Activated gamma-delta T cell treated with anti-CD3 and anti-CD28 coated beads, Interleukin-2, amount 50 U/mL, for 16 hours (primary cell): ENCODE measurements around the gene SDHC.
"Not testable (repeated sequence)": the region's sequence is repeated elsewhere in the genome, so short reads cannot be mapped to it uniquely, and the experiment has no call there.

Experiments
- DNase-seq: peaks from one replicate; pipeline ENCODE4 v3.0.0-alpha.2; 2020; ENCODE audit warnings: low read depth

Gene SDHC

DNA sequence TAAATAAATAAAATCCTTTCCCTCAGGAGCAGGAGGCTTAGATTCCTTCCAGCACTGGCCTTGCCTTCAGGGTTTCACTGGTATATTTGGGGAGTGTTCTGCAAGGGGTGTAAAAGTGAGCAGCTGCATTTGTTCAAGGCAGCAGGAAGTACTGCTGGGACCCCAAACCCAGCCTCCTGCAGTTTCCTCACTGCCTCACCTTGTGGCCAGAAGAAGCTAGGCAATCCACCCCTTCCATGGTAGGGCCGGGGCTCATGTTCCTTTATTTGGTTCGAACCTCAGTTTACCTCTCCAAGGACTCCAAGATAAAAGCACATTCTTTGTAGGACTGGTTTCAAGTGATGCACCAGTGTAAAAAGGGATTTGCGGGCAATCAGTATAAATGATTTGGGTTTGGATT is 74.5 kb downstream of the SDHC start:
- no peak for DNase-seq

- not testable (repeated sequence) for DNase-seq
These were observed 75.0 kb downstream of the SDHC start for GRCh38 chr1:161389158-161389557.

GRCh38 chr1:161389691-161390558 is 75.7 kb downstream of the SDHC start:
- peak; percentile 89 for DNase-seq

GRCh38 chr1:161390559-161390858 is 76.3 kb downstream of the SDHC start:
- no peak for DNase-seq

GRCh38 chr1:161391136-161391535 is 77.0 kb downstream of the SDHC start:
- DNase-seq: not testable (repeated sequence)

DNA sequence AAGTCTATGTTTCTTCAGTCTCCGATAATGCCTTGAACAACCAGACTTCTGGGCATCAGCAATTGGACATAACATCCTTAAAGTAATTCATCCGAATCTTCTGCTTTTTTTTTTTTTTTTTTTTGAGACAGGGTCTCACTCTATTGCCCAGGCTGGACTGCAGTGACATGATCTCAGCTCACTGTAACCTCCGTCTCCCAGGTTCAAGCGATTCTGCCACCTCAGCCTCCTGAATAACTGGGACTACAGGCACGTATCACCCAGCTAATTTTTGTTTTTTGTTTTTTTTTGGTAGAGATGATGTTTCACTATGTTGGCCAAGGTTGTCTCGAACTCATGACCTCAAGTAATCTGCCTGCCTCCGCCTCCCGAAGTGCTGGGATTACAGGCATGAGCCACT is 77.4 kb downstream of the SDHC start:
- no peak for DNase-seq

DNA sequence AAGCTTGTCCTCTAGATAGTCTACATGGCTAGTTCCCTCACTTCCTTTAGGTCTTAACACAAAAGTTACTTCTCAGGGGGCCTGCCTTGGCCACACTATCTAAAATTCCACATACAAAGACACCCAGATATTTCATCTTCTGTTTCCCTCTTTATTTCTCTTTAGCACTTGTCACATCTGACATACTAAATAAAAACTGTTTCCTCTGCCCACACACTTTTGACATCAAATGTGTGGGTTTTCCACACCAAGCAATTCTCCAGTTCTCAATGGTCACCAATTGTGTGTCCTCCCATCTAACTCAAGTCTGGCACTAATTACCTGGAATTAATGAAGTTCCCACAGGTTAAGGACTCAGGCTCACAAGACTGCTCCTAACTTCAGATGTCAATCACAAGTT is 79.0 kb downstream of the SDHC start:
- no peak for DNase-seq

DNA sequence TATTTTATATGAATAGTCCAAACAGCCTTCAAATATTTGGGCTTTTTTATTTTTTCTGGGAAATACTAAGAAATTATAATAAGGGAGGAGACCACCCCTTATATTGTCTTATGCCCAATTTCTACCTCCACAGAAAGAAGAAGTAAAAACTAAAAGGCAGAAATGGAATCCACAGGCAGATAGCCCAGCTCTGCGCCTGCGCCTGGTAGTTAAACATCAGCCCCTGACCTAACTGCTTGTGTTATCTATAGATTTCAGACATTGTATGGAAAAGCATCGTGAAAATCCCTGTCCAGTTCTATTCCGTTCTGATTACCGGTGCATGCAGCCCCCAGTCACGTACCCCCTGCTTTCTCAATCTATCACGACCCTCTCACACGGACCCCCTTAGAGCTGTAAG is 82.9 kb downstream of the SDHC start:
- DNase-seq: not testable (repeated sequence)

GRCh38 chr1:161398900-161399256 is 84.7 kb downstream of the SDHC start:
- DNase-seq: no peak

DNA sequence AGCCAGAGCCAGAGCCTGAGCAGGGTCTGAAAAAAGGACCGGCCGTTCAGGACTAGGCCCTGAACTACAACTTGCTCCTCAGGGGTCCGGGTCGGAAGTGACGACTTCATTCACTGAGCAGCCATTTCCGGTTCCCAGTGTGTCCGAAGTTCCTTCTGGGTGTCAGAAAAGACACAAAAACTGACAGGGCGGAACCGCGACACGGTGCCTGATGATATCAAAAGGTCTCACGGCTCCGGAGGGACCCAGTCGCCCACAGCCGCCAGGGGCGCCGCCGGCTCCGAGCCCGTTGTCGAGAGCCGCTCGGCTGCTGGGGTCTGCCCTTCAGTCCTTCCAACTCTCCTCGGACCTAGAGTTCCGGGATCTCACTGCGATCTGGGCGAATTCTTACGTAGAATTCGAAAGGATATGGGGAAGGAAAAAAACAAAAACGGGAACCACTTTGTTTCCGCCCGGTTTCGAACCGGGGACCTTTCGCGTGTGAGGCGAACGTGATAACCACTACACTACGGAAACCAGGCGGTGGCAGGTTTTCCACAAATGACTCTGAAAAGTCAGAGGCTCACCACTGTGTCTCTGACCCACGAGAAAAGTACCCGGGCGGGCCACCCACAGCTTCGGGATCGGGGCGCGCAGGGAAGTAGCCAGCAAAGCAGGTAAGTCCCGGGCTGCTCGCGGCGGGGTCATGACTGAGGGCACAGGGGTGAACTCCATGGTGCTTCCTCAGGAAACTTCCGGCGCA is 85.2 kb downstream of the SDHC start:
- DNase-seq: peak; percentile 89

DNA sequence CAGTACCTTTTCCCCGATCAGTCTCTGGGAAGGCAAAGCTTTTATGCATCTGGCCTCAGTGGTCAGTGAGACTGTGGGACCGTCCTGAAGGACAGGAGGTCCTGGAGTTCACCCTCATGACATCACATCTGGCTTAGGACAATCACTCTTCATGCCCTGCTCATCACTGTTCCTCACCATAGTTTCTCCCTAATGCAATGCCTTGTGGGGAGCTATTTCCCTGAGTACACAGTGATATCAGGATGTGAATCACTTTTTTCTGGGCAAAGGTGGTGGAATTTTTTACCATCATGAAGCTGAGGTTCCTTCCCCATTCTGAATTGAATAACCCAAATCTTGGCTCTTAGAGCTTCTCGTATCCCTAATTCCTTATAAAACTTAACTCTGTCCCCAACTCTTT is 88.3 kb downstream of the SDHC start:
- no peak for DNase-seq

GRCh38 chr1:161404051-161404597 is 89.9 kb downstream of the SDHC start:
- no peak for DNase-seq

DNA sequence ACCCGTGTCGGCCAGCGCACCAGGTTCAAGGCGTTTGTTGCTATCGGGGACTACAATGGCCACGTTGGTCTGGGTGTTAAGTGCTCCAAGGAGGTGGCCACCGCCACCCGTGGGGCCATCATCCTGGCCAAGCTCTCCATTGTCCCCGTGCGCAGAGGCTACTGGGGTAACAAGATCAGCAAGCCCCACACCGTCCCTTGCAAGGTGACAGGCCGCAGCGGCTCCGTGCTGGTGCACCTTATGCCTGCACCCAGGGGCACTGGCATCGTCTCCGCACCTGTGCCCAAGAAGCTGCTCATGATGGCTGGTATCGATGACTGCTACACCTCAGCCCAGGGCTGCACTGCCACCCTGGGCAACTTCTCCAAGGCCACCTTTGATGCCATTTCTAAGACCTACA is 92.4 kb downstream of the SDHC start:
- DNase-seq: not testable (repeated sequence)

GRCh38 chr1:161407451-161407985 is 93.3 kb downstream of the SDHC start:
- no peak for DNase-seq

DNA sequence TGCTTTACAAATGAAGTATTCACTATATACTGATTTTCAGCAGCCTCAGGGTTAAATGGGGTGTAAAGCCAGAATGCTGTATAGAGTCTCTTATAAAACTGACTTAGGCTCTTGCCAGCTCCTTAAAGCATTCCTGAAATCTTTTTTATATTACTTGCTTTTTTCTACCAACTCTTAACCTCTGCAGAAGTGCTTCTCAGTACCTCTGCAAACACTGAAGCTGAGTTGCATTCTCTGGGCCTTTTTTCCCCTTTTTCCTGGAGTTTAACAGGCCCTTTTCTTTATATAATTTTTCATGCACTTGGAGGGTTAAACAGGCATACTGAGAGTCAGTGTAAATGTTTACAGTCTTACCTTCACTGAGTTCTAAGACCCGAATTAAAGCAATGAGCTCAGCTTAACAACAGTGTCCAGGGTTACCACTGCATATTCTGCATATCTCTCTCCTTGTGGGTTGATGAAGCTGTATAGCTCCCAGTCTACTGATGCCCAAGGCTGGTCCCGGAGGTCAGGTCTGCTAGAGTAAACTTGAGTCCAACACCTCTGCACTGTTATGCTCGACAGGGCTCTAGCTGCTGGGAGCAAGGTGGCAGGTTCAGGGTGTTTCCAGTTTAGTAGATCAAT is 94.4 kb downstream of the SDHC start:
- DNase-seq: no peak

GRCh38 chr1:161409848-161410635 is 95.9 kb downstream of the SDHC start:
- not testable (repeated sequence) for DNase-seq

- DNase-seq: not testable (repeated sequence)
These were observed 96.4 kb downstream of the SDHC start for GRCh38 chr1:161410636-161410970.
